ENCODE data around the gene MSANTD3. TPM values are rescaled to one million over a fixed set of nuclear protein-coding genes. Genes with fewer than 3 reads are reported as not detected.

MSANTD3 gene
- total RNA-seq, 4 donors from 2014 or later = 39.2 to 48.2 (median 44.3) TPM

GRCh38 chr9:100477241-100477640 lies 50.3 kb downstream of the MSANTD3 start:
- TF ChIP-seq CTCF (IDR thresholded peaks at IDR 0.05) = no peak
- TF ChIP-seq POLR2A (IDR thresholded peaks at IDR 0.05) = no peak

DNA sequence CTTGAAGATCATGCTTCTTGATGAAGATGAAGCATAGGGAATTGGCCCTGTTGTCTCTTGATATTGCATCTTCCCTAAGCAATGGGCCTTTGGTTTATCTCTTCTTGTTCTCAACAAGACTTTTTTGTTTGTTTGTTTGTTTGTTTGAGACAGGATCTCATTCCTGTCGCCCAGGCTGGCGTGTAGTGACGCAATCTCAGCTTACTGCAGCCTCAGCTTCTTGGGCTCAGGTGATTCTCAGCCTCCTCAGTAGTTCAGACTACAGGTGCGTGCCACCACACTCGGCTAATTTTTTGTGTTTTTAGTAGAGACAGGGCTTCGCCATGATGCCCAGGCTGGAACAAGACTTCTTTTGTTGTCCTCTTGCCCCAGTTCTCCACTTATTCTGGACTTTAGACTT lies 51.2 kb downstream of the MSANTD3 start:
- H3K9me3 ChIP-seq = no peaks in the 10 kb centered on the region
- intact Hi-C loops (cut with DNase I) = no loop called here
- H3K27me3 ChIP-seq = no peaks in the 10 kb centered on the region
- no peaks in the 10 kb centered on the region for H3K36me3 ChIP-seq
- TF ChIP-seq CTCF (IDR thresholded peaks at IDR 0.05) (no peak), POLR2A (IDR thresholded peaks at IDR 0.05) (no peak)
- DNase-seq = no peak
- no peak overlapping the region for H3K4me3 ChIP-seq (replicated peaks in 1 of 3)
- H3K27ac ChIP-seq = no peak overlapping the region
- WGBS, 2 donors = 95 to 96% methylated on average over 6 of the region's 6 CpGs
- H3K4me1 ChIP-seq = peaks cover 0 to 4% of the 10 kb centered on the region in 2 donors

More at GRCh38 chr9:100477241-100477640, 50.3 kb downstream of the MSANTD3 start:
- no peak overlapping the region for H3K4me3 ChIP-seq (replicated peaks in 1 of 3)
- 95 to 97% methylated on average over 4 of the region's 4 CpGs for WGBS, 2 donors
- H3K4me1 ChIP-seq = peaks cover 0 to 7% of the 10 kb centered on the region in 2 donors
- H3K36me3 ChIP-seq = no peaks in the 10 kb centered on the region
- H3K27me3 ChIP-seq = no peaks in the 10 kb centered on the region
- no peak for DNase-seq
- H3K27ac ChIP-seq = no peak overlapping the region
- no peaks in the 10 kb centered on the region for H3K9me3 ChIP-seq
- intact Hi-C loops (cut with DNase I) = no loop called here

DNA sequence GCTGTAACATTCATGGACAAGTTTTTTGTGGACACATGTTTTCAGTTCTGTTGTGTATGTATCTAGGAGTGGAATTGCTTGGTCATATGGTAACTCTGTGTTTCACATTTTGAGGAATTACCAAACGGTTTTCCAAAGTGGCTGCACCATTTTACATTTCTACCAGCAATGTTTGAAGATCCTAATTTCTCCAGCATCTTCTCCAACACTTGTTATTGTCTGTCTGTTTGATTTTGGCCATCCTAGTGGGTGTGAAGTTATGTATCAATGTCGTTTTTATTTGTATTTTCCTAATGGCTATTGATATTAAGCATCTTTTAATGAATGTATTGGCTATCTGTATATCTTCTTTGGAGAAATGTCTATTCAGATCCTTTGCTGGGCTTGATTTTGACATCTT lies 52.9 kb downstream of the MSANTD3 start:
- 89 to 91% methylated on average over 2 of the region's 2 CpGs for WGBS, 2 donors
- Histone ChIP-seq H3K36me3 (no peaks in the 10 kb centered on the region), H3K9me3 (no peaks in the 10 kb centered on the region), H3K4me3 (replicated peaks in 1 of 3) (no peak overlapping the region), H3K27ac (no peak overlapping the region), H3K4me1 (no peaks in the 10 kb centered on the region), H3K27me3 (no peaks in the 10 kb centered on the region)
- intact Hi-C loops (cut with DNase I) = no loop called here
- no peak for DNase-seq
- no peak for TF ChIP-seq CTCF (IDR thresholded peaks at IDR 0.05)
- TF ChIP-seq POLR2A (IDR thresholded peaks at IDR 0.05) = no peak

GRCh38 chr9:100485196-100485595 lies 58.3 kb downstream of the MSANTD3 start:
- no peaks in the 10 kb centered on the region for H3K36me3 ChIP-seq
- intact Hi-C loops (cut with DNase I) = no loop called here

More at GRCh38 chr9:100485196-100485595, 58.3 kb downstream of the MSANTD3 start:
- WGBS, 2 donors = 70 to 85% methylated on average over 1 of the region's 1 CpG
- no peak for TF ChIP-seq CTCF (IDR thresholded peaks at IDR 0.05)
- TF ChIP-seq POLR2A (IDR thresholded peaks at IDR 0.05) = no peak
- Histone ChIP-seq H3K27ac (no peak overlapping the region), H3K4me3 (replicated peaks in 1 of 3) (no peak overlapping the region), H3K27me3 (no peaks in the 10 kb centered on the region), H3K4me1 (no peaks in the 10 kb centered on the region), H3K9me3 (no peaks in the 10 kb centered on the region)
- no peak for DNase-seq
